ENCODE results near the gene PTCD1. TPM values are rescaled to one million over a fixed set of nuclear protein-coding genes. Genes with fewer than 3 reads are reported as not detected.

PTCD1 gene
- total RNA-seq, 1 donor from 2014 or later: 11.3 TPM

GRCh38 chr7:99402854-99403253, 35.7 kb downstream of the PTCD1 start:
- no peaks in the 10 kb centered on the region for H3K27me3 ChIP-seq (ENCODE audit: control insufficient read depth, insufficient read depth, low read length)
- FAIRE-seq (no peak), DNase-seq (ENCODE audit: low read depth) (no peak)
- peaks cover 28% of the 10 kb centered on the region for H3K36me3 ChIP-seq (ENCODE audit: control insufficient read depth, insufficient read depth, low read length)
- no peak for TF ChIP-seq CTCF (IDR thresholded peaks at IDR 0.05; ENCODE audit: insufficient read depth, low read length, severe bottlenecking)
- H3K4me3 ChIP-seq (ENCODE audit: low read depth, low read length): no peak overlapping the region

GRCh38 chr7:99399597-99399996, 39.0 kb downstream of the PTCD1 start:
- no peak for TF ChIP-seq CTCF (IDR thresholded peaks at IDR 0.05; ENCODE audit: insufficient read depth, low read length, severe bottlenecking)
- FAIRE-seq: no peak
- no peak overlapping the region for H3K4me3 ChIP-seq (ENCODE audit: low read depth, low read length)
- peaks cover 38% of the 10 kb centered on the region for H3K36me3 ChIP-seq (ENCODE audit: control insufficient read depth, insufficient read depth, low read length)
- no peaks in the 10 kb centered on the region for H3K27me3 ChIP-seq (ENCODE audit: control insufficient read depth, insufficient read depth, low read length)
- no peak for DNase-seq (ENCODE audit: low read depth)

- H3K36me3 ChIP-seq (ENCODE audit: control insufficient read depth, insufficient read depth, low read length): peaks cover 40% of the 10 kb centered on the region
- DNase-seq (ENCODE audit: low read depth) (no peak), FAIRE-seq (no peak)
- no peak for TF ChIP-seq CTCF (IDR thresholded peaks at IDR 0.05; ENCODE audit: insufficient read depth, low read length, severe bottlenecking)
- no peak overlapping the region for H3K4me3 ChIP-seq (ENCODE audit: low read depth, low read length)
- no peaks in the 10 kb centered on the region for H3K27me3 ChIP-seq (ENCODE audit: control insufficient read depth, insufficient read depth, low read length)
Observed at GRCh38 chr7:99398891-99399445, 39.6 kb downstream of the PTCD1 start.

GRCh38 chr7:99397297-99397983, 41.2 kb downstream of the PTCD1 start:
- Histone ChIP-seq H3K4me3 (ENCODE audit: low read depth, low read length) (no peak overlapping the region), H3K27me3 (ENCODE audit: control insufficient read depth, insufficient read depth, low read length) (no peaks in the 10 kb centered on the region), H3K36me3 (ENCODE audit: control insufficient read depth, insufficient read depth, low read length) (peaks cover 39% of the 10 kb centered on the region)
- DNase-seq (ENCODE audit: low read depth): no peak
- no peak for FAIRE-seq
- TF ChIP-seq CTCF (IDR thresholded peaks at IDR 0.05; ENCODE audit: insufficient read depth, low read length, severe bottlenecking): no peak

- no peak for TF ChIP-seq CTCF (IDR thresholded peaks at IDR 0.05; ENCODE audit: insufficient read depth, low read length, severe bottlenecking)
- Histone ChIP-seq H3K36me3 (ENCODE audit: control insufficient read depth, insufficient read depth, low read length) (peaks cover 39% of the 10 kb centered on the region), H3K4me3 (ENCODE audit: low read depth, low read length) (no peak overlapping the region), H3K27me3 (ENCODE audit: control insufficient read depth, insufficient read depth, low read length) (no peaks in the 10 kb centered on the region)
- FAIRE-seq (no peak), DNase-seq (ENCODE audit: low read depth) (no peak)
Observed at GRCh38 chr7:99396418-99397296, 41.9 kb downstream of the PTCD1 start.
